ENCODE measurements around the gene C16orf95.
"Not testable (repeated sequence)": the region's sequence is repeated elsewhere in the genome, so short reads cannot be mapped to it uniquely, and the experiment has no call there.

The C16orf95 gene, protein sequence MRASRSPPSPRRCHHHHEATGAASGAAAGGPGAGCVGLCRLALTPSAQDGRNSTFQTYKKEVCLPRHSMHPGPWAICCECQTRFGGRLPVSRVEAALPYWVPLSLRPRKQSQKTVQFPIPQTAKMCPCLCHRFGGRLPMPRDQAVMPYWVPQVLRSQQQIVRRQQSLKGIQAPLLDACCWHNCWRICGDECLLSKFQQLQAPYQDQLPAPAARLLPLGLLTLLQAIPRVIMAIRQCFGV

DNA sequence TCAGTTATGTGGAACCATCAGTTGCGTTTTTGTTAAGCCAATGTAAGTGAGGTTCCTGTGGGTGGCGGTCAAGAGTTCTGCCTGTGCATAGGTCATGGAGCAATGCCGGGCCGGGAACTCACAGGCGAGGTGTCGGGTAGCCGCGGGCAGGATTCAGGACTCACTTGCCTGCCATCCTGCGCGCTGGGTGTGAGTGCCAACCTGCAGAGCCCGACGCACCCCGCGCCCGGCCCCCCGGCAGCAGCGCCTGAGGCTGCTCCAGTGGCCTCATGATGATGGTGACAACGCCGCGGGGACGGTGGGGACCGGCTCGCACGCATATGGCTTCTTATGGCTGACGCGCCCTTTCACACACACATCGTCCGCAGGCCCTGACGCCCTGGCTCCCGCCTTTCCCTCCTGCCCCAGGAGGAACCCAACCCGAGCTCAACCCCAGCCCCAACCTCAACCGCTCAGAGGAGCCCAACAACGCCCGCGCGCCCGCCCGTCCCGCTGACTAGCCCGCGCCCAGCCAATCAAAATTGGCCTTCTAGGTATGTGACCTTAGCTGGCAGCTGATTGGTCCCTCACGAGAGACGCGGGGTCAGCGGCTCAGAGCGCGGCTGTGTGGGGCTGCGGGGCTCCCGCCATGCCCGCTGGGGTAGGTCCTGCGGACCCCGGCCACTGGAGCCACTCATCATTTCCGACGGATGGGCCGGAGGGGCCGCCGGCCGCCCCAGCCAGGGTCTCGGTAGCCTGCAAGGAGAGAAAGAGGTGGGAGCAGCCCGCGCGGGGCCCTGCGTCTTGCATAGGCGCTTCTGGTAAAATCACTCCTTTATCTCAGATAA is at the start of gene C16orf95:
TSS of gene C16orf95 (minus strand) at position 470 of the 827 bp plus-strand sequence. CDS start at position 320, 150 bp downstream.
- peak; percentile 91 to 94 for DNase-seq (ENCODE audit: low read depth in 2 of 2)

- no peak for DNase-seq (ENCODE audit: low read depth in 2 of 2)
Observed at GRCh38 chr16:87366930-87367329, 49.7 kb upstream of the C16orf95 start.

- DNase-seq (ENCODE audit: low read depth in 2 of 2): no peak
Observed at GRCh38 chr16:87366288-87366687, 49.1 kb upstream of the C16orf95 start.

DNA sequence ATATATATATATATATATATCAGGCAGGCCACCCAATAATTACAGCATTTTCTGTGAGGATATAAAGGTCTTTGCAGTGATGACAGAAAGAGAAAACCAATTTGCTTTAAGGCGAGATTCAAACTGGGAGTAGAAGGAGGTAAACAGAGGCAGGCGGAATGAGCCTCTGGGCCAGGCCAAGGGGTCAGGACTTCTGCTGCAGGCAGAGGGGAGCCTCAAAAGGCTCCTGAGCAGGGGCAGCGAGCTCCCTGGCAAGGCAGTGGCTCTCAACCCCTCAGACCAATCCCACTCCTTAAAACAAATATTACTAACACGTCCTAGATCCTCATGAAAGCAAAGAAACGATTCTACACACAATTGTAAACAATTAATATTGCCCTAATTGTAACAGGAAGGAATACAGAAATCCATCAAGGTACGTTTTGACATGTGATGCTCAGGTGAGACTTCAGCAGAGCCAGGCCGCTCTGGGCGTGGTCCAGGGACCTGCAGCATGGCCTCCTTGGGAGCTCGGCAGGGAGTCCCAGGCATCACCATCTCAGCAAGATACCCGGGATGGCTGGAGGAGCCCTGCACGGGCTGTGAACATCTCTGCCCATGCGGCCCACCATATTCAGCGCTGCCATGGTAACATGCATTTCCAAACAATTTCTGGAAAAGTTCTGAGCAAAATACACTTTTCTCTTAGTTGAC is 48.0 kb upstream of the C16orf95 start:
- DNase-seq (ENCODE audit: low read depth in 2 of 2): no peak

GRCh38 chr16:87363771-87364455 is 46.7 kb upstream of the C16orf95 start:
- no peak for DNase-seq (ENCODE audit: low read depth in 2 of 2)

DNA sequence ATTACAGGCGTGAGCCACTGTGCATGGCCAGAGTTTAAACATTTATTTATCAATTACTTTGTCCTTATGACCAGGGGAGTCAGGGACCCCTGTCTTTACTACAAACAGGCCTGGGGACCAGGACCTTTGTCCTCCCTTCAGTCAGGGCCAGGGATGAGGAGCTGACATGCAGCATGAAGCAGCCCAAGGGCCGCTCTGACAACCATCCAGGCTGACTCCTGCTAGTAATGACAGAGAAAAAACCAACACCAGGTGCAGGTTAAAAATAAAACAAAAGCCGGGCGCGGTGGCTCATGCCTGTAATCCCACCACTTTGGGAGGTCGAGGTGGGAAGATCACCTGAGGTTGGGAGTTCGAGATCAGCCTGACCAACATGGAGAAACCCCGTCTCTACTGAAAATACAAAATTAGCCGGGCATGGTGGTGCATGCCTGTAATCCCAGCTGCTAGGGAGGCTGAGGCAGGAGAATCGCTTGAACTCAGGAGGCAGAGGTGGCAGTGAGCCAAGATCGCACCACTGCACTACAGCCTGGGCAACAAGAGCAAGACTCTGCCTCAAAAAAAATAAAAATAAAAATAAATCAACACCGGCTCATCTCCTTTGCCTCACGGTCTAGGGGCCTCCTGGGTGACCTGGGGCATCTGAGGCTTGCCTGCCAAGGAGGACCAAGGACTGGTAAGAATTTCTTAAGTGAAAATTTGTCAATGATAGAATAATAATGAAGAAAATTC is 45.8 kb upstream of the C16orf95 start:
- not testable (repeated sequence) for DNase-seq (ENCODE audit: low read depth in 2 of 2)

DNA sequence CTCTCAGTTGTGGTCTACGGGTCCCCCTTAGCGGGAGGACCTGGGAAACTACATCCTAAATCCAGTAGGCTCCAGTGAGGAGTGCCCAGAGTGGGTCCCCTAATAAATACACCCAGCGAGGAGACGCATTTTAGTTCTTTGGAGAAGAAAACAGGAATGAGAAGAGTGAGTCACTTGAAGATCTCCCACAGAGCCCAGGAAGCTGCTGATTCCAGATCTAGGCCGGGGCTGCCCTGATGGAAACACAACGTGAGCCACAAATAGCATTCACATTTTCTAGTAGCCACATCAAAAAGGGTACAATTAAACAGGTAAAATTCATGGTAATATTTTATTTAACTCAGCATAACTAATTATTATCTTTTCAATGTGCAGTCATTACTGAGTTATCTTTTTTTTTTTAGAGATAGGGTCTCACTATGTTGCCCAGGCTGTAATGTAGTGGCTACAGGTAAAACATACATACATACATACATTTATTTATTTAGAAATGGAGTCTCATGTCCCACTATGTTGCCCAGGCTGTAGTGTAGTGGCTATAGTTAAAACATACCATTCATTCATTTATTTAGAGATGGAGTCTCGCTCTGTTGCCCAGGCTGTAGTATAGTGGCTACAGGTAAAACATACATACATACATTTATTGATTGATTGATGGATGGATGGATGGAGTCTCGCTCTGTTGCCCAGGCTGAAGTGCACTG is 44.9 kb upstream of the C16orf95 start:
- no peak for DNase-seq (ENCODE audit: low read depth in 2 of 2)

DNA sequence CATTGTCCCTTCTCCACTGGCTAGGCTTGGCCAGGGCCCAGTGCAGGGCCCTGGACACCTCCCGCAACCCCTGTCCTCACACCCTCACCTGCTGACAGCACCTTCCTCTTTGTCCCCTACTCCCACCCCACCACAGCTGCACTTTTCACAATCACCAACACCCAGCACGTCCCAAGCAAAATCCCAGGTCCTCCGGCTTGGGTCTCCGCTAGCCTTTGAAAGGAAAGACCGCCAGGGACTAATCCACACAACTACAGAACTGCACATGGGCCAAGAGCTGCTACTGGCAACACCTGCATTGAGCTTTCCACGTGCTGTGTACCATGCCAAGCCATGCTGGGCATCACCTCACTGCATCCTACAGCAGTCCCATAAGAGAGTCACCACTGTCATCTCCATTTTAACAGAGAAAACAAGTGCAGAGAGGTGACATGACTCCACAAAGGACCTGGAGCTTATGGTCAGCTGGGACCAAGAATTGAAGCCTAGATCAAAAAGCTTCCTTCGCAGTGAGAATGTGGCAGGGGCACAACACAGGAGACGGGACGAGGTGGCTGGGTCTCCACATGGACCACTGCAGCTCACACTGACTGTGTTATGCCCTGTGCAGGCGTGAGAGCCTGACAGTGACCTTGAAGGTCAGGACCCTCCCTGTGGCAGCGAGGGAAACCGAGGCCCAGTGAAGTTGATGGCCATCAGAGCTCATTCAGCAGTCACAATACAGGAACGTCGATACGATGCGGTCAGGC is 43.8 kb upstream of the C16orf95 start:
- no peak for DNase-seq (ENCODE audit: low read depth in 2 of 2)

GRCh38 chr16:87359121-87359520 is 41.9 kb upstream of the C16orf95 start:
- no peak for DNase-seq (ENCODE audit: low read depth in 2 of 2)

- no peak for DNase-seq (ENCODE audit: low read depth in 2 of 2)
Observed at GRCh38 chr16:87358696-87359095, 41.5 kb upstream of the C16orf95 start.

DNA sequence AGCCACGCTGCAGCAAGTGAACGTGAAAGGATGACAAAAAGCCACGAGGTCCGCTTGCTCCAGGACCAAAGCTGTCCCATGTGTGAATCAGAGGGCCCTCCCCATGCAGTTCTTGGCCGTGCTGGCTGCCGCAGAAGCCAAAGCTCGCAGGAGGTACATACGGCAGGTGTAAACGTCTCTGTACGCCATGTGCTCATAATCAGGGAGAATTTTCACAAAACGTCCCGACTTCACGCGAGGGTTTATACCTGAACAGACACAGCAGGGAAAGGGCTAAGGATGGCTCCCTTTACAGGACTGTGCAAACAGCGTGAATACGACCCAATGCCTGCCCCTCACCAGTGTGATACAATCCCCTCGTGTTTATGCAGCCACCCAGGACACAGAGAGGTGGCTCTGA is 41.1 kb upstream of the C16orf95 start:
- no peak for DNase-seq (ENCODE audit: low read depth in 2 of 2)

- no peak for DNase-seq (ENCODE audit: low read depth in 2 of 2)
Observed at GRCh38 chr16:87356491-87356853, 39.3 kb upstream of the C16orf95 start.

DNA sequence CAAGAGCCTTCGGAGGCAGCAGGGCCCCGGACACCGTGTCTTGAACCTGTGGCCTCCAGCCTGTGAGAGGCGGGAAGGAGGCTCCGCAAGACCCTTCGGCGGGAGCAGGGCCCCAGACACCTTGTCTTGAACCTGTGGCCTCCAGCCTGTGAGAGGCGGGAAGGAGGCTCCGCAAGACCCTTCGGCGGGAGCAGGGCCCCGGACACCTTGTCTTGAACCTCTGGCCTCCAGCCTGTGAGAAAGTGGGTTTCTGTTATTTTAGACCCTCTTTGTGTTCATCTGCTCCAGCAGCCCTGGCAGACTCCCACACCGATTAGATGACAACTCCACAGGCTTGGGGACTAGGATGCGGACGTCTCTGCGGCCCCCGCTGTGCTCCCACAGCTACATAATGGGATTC is 36.4 kb upstream of the C16orf95 start:
- no peak for DNase-seq (ENCODE audit: low read depth in 2 of 2)

GRCh38 chr16:87352818-87353217 is 35.6 kb upstream of the C16orf95 start:
- DNase-seq (ENCODE audit: low read depth in 2 of 2): no peak

DNA sequence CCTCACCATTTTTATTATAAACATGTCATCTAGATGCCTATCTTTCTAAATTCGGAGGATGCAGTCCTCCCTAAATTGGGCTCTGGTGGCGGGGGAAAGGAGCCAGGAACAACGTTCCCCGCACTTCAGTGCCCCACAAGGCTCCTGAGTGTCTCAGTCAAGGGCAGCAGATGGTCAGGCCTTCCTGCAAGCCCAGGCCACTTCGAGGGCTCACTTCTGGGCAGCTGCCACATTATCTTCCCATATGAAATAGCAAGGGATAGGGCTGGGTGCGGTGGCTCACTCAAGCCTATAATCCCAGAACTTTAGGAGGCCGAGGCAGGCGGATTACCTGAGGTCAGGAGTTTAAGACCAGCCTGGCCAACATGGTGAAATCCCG is 34.1 kb upstream of the C16orf95 start:
- DNase-seq (ENCODE audit: low read depth in 2 of 2): no peak

GRCh38 chr16:87350681-87351319 is 33.6 kb upstream of the C16orf95 start:
- DNase-seq (ENCODE audit: low read depth in 2 of 2): no peak

DNA sequence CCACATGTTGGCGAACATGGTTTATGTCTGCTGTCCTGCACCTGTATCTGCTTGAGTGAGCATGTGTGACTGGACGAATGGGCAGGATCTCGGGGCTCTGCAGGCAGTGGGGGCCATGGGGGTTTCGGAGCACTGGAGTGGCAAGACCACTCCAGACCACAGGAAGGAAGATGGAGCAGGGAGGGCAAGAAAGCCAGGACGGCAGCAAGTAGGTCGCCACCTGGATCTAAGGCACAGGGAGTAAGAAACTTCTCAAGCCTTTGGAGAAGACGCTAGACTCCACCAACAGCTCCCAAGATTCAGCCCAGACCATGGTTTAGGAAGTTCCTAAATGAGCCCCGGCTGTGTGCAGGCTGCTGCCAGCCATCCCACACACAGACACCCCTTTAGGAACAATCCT is 32.8 kb upstream of the C16orf95 start:
- no peak for DNase-seq (ENCODE audit: low read depth in 2 of 2)

- DNase-seq (ENCODE audit: low read depth in 2 of 2): no peak
Observed at GRCh38 chr16:87348616-87349157, 31.5 kb upstream of the C16orf95 start.

DNA sequence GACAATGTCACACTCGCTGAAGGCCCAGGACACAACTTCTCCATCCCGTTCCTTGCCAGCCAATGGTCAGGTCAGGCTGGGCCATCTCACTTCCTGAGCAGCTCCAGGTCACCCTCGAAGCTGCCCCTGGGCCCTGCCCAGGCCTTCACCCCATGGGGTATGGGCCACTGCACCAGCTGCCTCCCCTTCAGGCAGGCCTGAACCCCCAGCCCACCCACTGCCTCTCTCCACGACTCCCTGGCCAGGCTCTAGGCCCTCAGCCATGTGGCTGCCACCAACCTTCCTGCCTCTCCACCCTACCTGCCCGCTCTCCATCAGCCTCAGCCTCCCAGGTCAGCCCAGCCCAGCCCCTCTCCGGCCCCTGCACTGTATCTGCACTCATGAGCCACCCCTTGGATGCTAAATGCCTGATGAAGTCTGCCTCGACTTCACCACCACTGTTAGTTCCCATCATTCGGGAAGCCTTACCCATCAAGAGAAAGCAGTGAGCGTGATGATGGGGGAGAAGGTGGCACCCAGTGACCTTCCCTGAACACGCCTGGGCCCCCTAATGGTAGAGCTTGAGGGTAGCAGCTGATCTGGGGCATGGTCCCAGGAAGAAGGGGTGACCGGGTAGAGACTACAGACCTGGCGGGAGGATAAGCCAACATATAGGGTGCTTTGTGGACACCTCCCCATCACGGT is 30.9 kb upstream of the C16orf95 start:
- DNase-seq (ENCODE audit: low read depth in 2 of 2): no peak

Measured in stimulated activated CD8-positive, alpha-beta memory T cell treated with anti-CD3 and anti-CD28 coated beads, Interleukin-7, amount 100 ng/mL, for 4 hours (primary cell).